HL-60 (cell line): ENCODE data around the gene FUT7.

Experiments used
- GABPA ChIP-seq: IDR thresholded peaks from 2 replicates; pipeline ENCODE4 v1.6.1; 2012; ENCODE audit warnings: low read depth
- POLR2AphosphoS5 ChIP-seq: IDR thresholded peaks from 2 replicates; pipeline ENCODE4 v1.6.1; 2012; ENCODE audit warnings: low read depth
- TF ChIP-seq, protein P1 (sequence below): IDR thresholded peaks from one replicate; pipeline ENCODE4 v1.5.1; 2011; ENCODE audit warnings: low read length, control low read depth, inconsistent platforms; ENCODE audit not compliant: insufficient read depth

GRCh38 chr9:137065336-137065967 lies 33.6 kb upstream of the FUT7 start:
- TF ChIP-seq, protein P1, sequence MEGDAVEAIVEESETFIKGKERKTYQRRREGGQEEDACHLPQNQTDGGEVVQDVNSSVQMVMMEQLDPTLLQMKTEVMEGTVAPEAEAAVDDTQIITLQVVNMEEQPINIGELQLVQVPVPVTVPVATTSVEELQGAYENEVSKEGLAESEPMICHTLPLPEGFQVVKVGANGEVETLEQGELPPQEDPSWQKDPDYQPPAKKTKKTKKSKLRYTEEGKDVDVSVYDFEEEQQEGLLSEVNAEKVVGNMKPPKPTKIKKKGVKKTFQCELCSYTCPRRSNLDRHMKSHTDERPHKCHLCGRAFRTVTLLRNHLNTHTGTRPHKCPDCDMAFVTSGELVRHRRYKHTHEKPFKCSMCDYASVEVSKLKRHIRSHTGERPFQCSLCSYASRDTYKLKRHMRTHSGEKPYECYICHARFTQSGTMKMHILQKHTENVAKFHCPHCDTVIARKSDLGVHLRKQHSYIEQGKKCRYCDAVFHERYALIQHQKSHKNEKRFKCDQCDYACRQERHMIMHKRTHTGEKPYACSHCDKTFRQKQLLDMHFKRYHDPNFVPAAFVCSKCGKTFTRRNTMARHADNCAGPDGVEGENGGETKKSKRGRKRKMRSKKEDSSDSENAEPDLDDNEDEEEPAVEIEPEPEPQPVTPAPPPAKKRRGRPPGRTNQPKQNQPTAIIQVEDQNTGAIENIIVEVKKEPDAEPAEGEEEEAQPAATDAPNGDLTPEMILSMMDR = no peak
- no peak for TF ChIP-seq GABPA
- TF ChIP-seq POLR2AphosphoS5 = no peak
